ENCODE results near the gene CIB4.

Gene CIB4

GRCh38 chr2:26640781-26641564 lies at the start of gene CIB4:
CIB4 (minus strand) TSS chr2:26641366; CDS start chr2:26641314, 52 bp downstream.
- Mint-ChIP-seq H3K9me3 (no peaks in the 10 kb centered on the region), H3K27me3 (peaks cover 10% of the 10 kb centered on the region), H3K27ac (no peak within 1 kb of the TSS), H3K4me1 (no peaks in the 10 kb centered on the region), H3K4me3 (no peak within 1 kb of the TSS), H3K36me3 (no peaks in the 10 kb centered on the region)

GRCh38 chr2:26687801-26688200 lies 46.6 kb upstream of the CIB4 start:
- peaks cover 27% of the 10 kb centered on the region for H3K27me3 Mint-ChIP-seq
- H3K9me3 Mint-ChIP-seq: no peaks in the 10 kb centered on the region
- H3K36me3 Mint-ChIP-seq: no peaks in the 10 kb centered on the region
- H3K4me3 Mint-ChIP-seq: no peak overlapping the region
- no peaks in the 10 kb centered on the region for H3K4me1 Mint-ChIP-seq
- no peak overlapping the region for H3K27ac Mint-ChIP-seq

DNA sequence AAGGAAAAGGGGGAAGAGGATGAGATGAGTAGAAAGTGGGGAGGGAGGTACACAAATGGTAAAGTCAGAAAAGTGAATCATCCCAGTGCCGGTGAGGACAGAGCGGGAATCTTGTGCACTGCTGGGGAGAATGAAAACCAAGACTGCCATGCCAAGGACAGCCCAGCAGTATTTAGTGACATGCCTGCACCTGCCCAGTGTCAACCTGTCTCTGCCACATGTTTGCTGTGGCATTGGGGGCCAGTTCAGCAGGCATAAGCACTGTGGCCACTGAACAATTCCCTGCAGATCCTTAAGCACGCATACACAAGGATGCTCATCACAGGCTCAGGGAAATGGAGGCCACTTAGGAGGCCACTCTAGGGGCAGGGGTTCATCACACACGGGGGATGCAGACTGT lies 46.2 kb upstream of the CIB4 start:
- H3K27ac Mint-ChIP-seq: no peak overlapping the region
- no peaks in the 10 kb centered on the region for H3K4me1 Mint-ChIP-seq
- H3K36me3 Mint-ChIP-seq: no peaks in the 10 kb centered on the region
- H3K9me3 Mint-ChIP-seq: no peaks in the 10 kb centered on the region
- H3K4me3 Mint-ChIP-seq: no peak overlapping the region
- peaks cover 27% of the 10 kb centered on the region for H3K27me3 Mint-ChIP-seq

GRCh38 chr2:26685989-26686839 lies 45.0 kb upstream of the CIB4 start:
- Mint-ChIP-seq H3K9me3 (no peaks in the 10 kb centered on the region), H3K36me3 (no peaks in the 10 kb centered on the region), H3K4me1 (no peaks in the 10 kb centered on the region), H3K27ac (no peak overlapping the region), H3K27me3 (peaks cover 26% of the 10 kb centered on the region), H3K4me3 (no peak overlapping the region)

DNA sequence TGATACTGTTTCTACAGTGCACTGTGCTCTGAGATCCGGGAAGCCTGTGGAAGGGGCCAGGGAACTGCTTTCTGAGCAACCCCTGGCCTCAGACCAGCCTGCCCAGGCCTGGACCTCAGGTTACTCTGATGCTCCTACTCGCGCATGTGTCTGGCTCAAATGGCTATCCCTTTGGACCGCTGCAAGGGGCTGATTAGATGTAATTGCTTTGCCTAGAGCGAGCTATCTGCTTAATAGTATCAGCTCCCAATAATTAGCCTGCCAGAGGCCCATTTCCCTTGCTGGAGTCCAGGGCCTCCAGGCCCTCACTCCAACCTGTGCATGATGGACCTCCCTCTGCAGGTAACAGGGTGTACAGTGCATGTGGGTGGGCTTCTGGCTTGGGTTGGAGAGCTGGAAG lies 44.2 kb upstream of the CIB4 start:
- Mint-ChIP-seq H3K36me3 (no peaks in the 10 kb centered on the region), H3K27me3 (peaks cover 23% of the 10 kb centered on the region), H3K27ac (no peak overlapping the region), H3K9me3 (no peaks in the 10 kb centered on the region), H3K4me1 (no peaks in the 10 kb centered on the region), H3K4me3 (no peak overlapping the region)

- Mint-ChIP-seq H3K4me3 (no peak overlapping the region), H3K36me3 (no peaks in the 10 kb centered on the region), H3K27me3 (peaks cover 16% of the 10 kb centered on the region), H3K4me1 (no peaks in the 10 kb centered on the region), H3K27ac (no peak overlapping the region), H3K9me3 (no peaks in the 10 kb centered on the region)
Measured at GRCh38 chr2:26683583-26683982, 42.4 kb upstream of the CIB4 start.

DNA sequence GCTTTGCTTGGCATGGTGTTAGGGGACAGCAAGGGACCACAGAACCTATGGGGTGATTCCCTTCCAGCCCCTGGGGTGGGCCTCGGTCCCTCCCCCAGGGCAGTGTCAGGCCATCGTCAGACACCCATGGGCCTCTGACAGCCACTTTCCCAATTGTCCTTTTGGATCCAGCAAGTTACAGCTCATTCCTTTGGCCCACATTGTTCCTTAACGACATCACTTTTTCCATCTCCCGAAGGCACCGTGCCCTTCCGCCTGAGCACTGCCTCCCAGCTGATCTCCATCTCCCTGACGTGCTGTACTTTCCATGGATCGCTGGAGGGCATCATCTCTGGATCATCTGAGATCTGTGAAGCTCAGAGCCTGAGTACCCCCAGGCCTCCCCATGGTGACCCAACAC lies 41.0 kb upstream of the CIB4 start:
- Mint-ChIP-seq H3K27me3 (peaks cover 16% of the 10 kb centered on the region), H3K36me3 (no peaks in the 10 kb centered on the region), H3K9me3 (no peaks in the 10 kb centered on the region), H3K27ac (peak overlapping the region; percentile 67), H3K4me3 (no peak overlapping the region), H3K4me1 (no peaks in the 10 kb centered on the region)

- peaks cover 13% of the 10 kb centered on the region for H3K27me3 Mint-ChIP-seq
- no peaks in the 10 kb centered on the region for H3K9me3 Mint-ChIP-seq
- H3K27ac Mint-ChIP-seq: no peak overlapping the region
- H3K4me1 Mint-ChIP-seq: no peaks in the 10 kb centered on the region
- H3K4me3 Mint-ChIP-seq: no peak overlapping the region
- no peaks in the 10 kb centered on the region for H3K36me3 Mint-ChIP-seq
Measured at GRCh38 chr2:26681656-26682055, 40.5 kb upstream of the CIB4 start.

DNA sequence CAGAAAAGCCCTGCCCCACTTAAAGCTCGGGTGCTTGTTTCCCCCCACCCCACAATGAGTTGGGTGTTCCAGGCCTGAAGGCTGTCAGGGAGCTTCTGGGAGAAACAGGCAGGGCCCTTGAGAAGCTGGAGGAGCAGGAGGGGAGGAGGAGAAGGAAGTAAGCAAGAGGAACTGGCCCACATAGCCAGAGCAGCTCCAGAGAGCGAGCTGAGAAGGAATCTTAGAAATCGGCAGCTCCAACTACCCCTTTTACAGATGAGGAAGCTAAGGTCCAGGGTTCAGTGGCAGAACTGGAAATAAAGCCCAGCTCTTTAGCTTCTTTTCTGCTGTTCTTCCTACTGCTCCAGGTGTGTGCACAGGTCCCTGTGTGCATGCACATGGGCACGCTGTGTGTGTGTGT lies 38.7 kb upstream of the CIB4 start:
- Mint-ChIP-seq H3K9me3 (no peaks in the 10 kb centered on the region), H3K4me1 (no peaks in the 10 kb centered on the region), H3K27me3 (peaks cover 4% of the 10 kb centered on the region), H3K27ac (no peak overlapping the region), H3K36me3 (no peaks in the 10 kb centered on the region), H3K4me3 (no peak overlapping the region)

- Mint-ChIP-seq H3K27me3 (peaks cover 8% of the 10 kb centered on the region), H3K9me3 (no peaks in the 10 kb centered on the region), H3K4me1 (no peaks in the 10 kb centered on the region), H3K4me3 (no peak overlapping the region), H3K27ac (no peak overlapping the region), H3K36me3 (no peaks in the 10 kb centered on the region)
Measured at GRCh38 chr2:26678035-26678434, 36.9 kb upstream of the CIB4 start.

GRCh38 chr2:26675651-26676255 lies 34.6 kb upstream of the CIB4 start:
- Mint-ChIP-seq H3K27ac (no peak overlapping the region), H3K27me3 (peaks cover 9% of the 10 kb centered on the region), H3K9me3 (no peaks in the 10 kb centered on the region), H3K36me3 (no peaks in the 10 kb centered on the region), H3K4me3 (no peak overlapping the region), H3K4me1 (no peaks in the 10 kb centered on the region)

DNA sequence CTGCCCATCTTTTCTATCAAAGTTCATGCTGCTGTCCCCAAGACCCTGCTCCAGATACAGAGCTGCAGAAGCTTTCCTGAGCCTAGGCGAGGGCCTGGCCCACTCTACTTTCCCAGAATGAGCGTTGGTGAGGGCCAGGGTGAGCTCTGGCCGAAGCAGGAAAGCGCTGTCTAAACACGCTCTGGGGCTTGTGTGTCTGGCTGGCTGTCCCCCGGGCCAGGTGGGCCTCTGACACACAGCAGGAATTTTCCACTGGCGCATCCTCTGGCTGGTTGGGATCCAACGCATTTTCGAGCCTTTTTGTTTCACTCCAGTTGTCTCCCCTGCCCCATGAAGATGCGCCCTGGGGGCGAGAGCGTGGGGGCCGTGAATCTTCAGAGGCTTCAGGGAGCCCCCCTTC lies 33.6 kb upstream of the CIB4 start:
- no peaks in the 10 kb centered on the region for H3K9me3 Mint-ChIP-seq
- H3K27me3 Mint-ChIP-seq: peaks cover 15% of the 10 kb centered on the region
- H3K36me3 Mint-ChIP-seq: no peaks in the 10 kb centered on the region
- no peak overlapping the region for H3K27ac Mint-ChIP-seq
- no peaks in the 10 kb centered on the region for H3K4me1 Mint-ChIP-seq
- no peak overlapping the region for H3K4me3 Mint-ChIP-seq

DNA sequence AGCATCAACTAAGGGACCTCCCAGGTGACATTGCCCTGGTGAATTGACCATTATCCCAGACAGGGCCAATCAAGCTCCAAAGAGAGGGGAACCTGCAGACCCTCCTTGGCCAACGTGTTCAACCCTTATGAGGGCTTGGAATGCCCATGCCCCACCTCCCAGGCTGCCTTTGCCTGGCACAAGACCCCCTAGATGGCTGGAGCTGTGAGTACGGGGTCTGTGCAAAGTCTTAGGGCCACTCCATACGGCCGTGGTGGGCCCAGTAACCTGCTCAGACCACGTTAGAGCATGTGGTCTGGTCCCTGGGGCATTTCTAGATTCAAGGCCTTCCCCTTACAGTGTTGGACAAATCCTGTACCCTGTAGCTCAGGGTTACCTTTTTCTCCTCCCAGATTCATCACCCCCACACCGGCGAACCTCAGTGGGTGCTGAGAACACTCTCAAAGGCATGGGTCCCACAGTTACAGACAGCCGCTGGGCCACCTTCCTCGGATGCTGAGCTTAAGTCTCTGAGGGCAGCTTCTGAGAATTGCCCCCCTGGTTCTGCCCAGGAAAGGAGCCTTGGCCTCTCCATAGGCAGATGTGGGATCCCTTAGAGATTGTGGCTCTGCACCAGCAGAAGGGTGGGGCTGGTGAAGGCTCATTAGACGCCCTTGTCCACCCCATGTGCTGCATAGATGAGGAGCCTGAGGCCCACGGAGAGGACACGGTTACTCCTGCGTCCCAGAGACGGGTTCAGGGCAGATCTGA lies 33.0 kb upstream of the CIB4 start:
- no peaks in the 10 kb centered on the region for H3K4me1 Mint-ChIP-seq
- no peaks in the 10 kb centered on the region for H3K36me3 Mint-ChIP-seq
- peaks cover 13% of the 10 kb centered on the region for H3K27me3 Mint-ChIP-seq
- H3K4me3 Mint-ChIP-seq: no peak overlapping the region
- no peaks in the 10 kb centered on the region for H3K9me3 Mint-ChIP-seq
- H3K27ac Mint-ChIP-seq: no peak overlapping the region

DNA sequence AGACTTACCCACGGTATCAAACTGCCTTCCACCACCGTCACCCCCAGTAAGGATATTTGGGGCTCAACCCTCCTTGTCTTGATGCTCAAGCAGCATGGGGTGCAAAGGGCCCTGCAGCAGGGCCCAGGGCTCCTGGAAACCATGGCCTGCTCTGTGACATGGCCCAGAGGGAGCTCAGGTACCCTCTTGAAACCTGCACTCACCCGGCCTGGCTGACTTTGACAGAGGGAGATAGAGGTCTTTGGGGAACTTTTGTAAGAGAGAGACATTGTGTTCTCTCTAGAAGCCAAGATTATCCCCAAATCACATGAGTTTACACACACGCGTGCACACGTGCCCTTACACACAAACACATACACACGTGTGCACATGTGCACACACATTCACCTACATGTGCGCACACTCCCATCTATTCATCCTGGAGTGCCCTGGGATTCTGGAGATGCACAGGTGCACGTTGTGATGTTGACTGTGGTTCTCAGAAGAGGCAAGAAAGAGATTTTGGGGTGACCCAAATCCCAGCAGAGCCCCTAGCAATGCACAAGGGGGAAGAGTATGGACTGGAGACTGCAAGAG lies 31.7 kb upstream of the CIB4 start:
- no peak overlapping the region for H3K27ac Mint-ChIP-seq
- no peaks in the 10 kb centered on the region for H3K4me1 Mint-ChIP-seq
- no peak overlapping the region for H3K4me3 Mint-ChIP-seq
- H3K9me3 Mint-ChIP-seq: no peaks in the 10 kb centered on the region
- no peaks in the 10 kb centered on the region for H3K36me3 Mint-ChIP-seq
- H3K27me3 Mint-ChIP-seq: peaks cover 17% of the 10 kb centered on the region

- Mint-ChIP-seq H3K4me3 (no peak overlapping the region), H3K27me3 (peaks cover 20% of the 10 kb centered on the region), H3K27ac (no peak overlapping the region)
Measured at GRCh38 chr2:26672112-26672817, 31.1 kb upstream of the CIB4 start.

More at GRCh38 chr2:26672112-26672817, 31.1 kb upstream of the CIB4 start:
- H3K4me1 Mint-ChIP-seq: no peaks in the 10 kb centered on the region
- no peaks in the 10 kb centered on the region for H3K36me3 Mint-ChIP-seq
- H3K9me3 Mint-ChIP-seq: no peaks in the 10 kb centered on the region

All from activated naive CD4-positive, alpha-beta T cell treated with anti-CD3 and anti-CD28 coated beads, Interleukin-2, amount 50 U/mL, for 24 hours (primary cell).